Measurements from ENCODE around the gene PIP5K1C.

Gene PIP5K1C

DNA sequence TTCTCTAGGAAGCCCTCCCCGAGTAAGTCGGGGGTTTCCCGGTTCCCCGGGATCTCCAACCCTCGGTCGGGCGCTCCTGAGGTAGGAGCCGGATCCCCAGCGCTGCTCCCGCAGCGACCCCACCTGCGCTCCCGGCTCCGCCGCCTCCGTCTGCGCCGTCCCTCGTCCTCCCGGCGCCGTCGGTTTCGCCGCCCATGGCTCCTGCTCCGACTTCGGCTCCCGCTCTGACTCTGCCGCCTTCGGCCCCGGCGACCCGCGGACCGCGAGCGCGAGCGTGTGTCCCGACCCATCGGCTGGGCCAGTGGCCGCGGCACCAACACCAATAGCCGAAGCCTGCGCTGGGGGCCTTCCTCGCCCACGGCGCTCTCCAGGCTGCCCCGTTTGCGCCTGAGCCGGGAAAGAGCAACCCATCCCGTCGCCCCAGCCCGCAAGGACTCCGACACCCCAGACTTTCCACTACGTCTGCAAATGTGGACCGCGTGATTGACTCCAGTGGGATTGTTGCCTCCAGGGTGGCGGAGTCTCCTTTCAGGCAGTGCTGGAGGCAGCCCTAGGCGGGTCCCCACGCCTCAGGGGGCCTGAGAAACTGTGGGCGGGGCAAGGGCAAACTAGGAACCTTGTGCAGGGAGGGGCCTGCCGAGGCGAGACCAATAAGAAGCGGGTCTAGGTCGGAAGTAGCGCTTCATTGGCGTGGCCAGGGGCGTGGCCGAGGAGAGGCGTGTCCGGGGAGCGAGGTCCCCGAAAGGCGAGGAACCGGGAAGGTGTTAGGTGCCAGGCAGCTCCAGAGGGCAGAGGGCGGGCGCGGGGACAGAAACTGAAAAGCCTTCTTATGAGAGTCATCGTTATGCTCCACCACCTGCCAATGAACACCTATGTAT lies 73.6 kb downstream of the PIP5K1C start, which contains the start of gene CACTIN:
TSS of gene CACTIN (minus strand) at position 318 of the 878 bp plus-strand sequence. CDS start at position 290, 28 bp downstream.
- peak; percentile 96 for DNase-seq (ENCODE audit: low read depth)

DNA sequence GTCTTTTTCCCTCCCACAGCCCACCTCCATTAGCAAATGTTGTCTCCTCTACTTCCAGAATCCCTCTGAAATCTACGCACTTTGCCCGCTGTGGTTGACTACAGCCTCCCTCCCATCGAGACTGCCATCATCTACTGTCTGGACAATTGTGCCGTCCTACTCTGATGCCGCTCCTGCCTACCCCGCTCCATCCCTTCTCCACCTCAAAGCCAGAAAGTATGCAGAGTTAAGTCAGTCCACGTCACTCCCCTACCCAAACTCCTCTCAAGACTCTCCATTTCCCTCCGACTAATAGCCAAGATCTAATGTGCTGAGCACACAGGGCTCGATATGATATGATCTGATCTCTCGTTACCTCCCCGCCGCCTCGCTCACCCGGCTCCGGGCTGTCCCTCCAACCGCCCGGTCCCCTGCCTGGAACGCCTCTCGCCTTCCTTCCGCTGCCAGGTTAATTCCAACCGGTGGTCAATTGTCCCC lies 74.2 kb downstream of the PIP5K1C start:
- DNase-seq (ENCODE audit: low read depth): no peak

DNA sequence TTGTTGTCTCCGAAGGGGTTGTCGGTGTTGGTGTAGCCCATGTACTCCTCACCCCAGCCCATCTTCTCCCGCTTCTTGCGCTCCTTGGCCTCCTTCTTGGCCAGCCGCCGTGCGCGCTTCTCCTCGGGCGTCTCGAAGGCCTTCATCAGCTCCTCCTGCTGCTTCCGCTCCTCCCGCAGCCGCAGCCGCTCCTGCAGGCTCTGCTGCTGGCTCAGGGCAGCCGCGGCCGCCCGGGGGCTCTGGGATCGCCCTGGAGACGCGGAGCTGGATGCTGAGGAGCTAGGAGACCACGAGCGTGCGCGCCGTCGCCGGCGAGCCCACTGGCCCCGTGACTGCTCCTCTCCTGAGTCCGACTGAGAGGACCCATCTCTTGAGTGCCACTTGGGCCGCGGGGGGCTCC lies 76.6 kb downstream of the PIP5K1C start:
- DNase-seq (ENCODE audit: low read depth): no peak

DNA sequence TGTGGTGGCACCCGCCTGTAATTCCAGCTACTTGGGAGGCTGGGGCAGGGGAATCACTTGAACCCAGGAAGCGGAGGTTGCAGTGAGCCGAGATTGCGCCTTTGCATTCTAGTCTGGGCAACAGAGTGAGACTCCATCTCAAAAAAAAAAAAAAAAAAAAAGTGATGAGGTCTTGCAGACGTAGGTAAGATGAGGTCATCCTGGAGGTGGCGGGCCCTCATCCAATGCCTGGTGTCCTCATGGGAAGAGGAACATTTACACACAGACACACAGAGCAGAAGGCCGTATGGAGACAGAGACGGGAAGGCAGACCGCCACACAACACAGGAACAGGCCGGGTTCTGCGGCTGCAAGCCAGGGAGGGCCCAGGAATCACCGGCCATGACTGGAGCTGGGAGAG lies 78.0 kb downstream of the PIP5K1C start:
- no peak for DNase-seq (ENCODE audit: low read depth)

DNA sequence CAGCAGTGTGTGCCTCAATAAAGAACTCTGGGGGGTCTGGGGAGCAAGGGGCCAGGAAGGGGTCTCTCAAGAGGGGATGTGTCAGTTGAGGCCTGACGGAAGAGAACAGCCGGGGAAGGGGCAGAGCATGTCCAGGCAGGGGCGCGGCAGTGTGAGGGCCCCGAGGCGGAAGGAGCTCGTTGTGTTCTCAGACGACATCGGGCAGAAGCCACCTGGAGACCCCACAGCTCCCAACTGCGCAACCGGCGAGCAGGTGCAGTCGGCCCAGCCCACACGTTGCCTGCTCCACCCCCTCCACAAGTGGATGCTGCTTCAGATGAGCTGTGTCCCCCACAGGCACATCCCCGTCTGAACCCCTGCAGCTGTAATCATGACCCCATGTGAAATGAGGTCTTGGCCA lies 78.6 kb downstream of the PIP5K1C start:
- no peak for DNase-seq (ENCODE audit: low read depth)

DNA sequence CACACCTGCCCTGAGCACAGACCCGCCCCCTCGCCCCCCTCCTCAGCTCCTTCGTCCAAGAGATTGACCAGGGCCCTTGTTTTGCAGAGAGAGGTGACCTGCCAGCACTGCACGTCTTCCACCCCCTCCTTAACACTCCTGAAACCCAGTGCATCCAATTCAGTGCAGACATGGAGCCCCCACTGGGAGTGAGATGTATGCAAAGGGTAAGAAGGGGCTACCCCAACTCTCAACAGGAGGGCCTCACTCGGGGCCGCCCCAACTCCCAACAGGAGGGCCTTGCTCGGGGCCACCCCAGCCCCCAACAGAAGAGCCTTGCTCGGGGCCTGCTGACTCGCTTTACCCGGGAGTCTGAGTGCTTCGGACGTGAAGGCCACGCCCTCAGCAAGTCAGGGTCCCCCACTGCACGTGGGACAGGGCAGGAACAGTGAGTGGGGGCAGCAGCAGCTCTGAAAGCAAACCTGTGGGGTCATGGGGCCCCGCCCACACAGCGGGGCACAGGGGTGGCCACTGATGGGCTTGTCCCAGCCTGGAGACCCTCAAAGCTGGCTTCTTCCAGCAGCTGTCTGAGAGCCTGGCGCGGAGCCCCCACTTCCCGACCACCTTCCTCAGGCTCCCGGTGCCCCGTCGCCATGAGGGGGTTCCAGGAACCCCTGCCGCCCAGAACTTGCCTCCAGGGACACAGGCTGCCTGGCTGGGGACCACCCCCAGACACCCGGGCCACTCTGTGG lies 79.3 kb downstream of the PIP5K1C start:
- no peak for DNase-seq (ENCODE audit: low read depth)

DNA sequence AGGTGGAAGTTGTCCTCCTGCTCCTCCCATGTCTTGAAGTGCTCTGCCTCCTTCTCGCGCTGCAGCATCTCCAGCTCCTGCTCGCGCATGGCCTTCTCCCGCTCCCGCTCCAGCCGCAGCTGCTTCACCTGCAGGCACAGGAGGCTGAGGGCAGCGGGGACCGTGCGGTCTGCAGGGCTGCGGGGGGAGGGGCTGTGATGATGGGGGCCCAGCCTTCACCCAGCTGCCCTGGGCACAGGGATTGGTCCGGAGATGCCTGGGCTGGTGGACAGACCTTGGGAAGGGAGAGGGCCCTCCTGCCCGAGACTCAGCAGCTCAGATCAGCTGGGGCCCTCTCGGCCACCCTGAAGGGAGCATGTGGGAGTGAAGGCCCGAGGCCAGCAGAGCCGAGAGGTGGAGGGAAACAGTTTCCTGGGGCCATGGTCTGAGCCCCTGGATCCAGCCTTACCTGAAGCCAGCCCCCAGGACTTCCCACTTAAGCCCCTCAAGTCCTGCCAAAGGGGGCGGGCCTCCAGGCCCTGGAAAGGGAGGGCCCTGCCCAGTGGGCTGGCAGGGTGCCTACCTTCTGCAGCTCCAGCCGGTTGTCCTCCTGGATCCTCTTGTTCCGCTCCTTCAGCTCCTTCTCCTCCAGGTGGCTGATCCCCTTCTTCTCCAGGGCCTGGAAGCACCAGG lies 80.0 kb downstream of the PIP5K1C start:
- no peak for DNase-seq (ENCODE audit: low read depth)

DNA sequence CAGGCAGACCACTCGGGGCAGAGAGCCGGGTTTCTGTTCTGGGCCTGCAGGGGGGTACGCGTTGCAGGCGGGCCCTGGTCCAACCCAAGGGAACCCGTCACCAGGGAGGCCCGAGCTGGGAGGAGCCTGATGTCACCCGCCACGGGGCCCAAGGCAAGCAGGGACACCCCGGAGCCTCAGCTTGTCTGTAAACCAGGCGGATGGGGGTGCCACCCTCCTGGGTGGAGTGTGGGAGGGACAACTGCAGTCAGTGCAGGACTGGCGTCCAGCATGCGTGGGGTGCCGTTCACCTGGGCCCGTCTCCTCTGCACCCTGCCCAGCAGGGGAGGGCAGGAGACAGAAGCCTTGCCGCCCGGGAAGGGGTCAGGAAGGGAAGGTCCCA lies 80.6 kb downstream of the PIP5K1C start:
- no peak for DNase-seq (ENCODE audit: low read depth)

DNA sequence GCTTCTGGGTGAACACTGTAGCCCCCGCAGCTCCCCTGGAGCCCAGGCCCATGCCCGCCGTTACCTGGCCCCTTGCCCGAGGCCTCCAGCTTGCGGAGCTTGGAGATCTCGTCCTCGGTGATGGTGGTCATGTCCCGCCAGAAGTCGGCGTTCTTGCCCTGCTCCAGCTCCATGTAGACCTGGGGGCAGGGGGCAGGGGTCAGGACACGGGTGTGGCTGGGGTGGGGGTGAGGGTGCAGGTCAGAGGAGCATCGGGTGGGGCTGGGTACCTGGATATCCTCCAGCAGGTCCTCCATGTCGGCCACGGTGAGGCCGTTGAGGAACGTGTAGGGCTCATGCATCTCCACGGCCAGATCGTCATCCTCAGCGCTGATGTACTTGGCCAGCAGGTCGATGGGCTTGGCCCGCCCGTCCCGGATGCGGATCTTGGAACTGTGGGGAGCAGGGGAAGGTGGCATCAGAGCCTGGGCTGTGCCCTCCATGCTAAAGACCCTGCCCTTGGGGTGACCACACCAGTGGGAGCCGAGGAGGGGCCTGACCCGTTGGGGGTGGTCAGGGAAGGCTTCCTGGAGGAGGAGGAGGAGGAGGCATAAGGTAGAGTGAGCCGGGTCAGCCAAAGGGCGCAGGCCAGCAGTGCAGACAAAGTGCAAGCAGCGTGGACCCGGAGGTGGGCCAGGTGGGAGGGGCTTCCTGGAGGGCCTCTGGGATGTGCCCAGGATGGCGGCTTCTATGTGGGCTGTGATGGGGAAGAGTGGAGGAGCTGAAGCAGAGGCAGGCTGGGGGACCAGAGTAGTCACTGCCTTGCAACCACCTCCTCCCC lies 81.2 kb downstream of the PIP5K1C start:
- no peak for DNase-seq (ENCODE audit: low read depth)

DNA sequence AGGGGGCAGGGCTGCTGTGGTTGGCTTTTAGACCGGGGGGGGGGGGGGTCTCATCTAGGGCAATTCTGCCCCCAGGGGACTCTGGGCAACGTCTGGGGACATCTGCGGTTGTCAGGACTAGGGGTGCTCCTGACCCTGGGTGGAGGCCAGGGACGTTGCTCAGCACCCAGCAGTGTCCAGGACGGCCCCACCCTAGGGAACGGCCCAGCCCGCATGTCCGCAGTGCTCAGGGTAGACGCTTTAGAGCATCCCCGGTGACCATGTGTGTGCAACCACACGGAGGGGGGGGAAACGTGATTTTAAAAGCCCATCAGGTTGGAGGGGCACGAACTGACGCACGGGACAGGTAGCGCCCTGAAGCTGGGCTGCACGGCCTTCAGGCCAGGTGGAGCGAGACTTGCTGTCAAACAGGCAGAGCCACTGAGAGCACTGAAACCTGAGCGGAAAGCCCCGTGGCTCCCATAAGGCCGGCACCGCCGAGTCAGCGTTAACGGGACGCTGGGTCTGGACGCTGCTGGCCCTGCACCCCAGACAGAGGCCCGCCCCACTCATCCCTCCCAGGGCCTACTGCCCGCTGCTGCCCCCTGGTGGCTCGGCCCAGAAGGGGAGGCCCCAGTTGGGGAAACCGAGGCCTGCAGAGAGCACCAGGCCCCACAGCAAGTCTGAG lies 82.0 kb downstream of the PIP5K1C start:
- peak; percentile 28 for DNase-seq (ENCODE audit: low read depth)

DNA sequence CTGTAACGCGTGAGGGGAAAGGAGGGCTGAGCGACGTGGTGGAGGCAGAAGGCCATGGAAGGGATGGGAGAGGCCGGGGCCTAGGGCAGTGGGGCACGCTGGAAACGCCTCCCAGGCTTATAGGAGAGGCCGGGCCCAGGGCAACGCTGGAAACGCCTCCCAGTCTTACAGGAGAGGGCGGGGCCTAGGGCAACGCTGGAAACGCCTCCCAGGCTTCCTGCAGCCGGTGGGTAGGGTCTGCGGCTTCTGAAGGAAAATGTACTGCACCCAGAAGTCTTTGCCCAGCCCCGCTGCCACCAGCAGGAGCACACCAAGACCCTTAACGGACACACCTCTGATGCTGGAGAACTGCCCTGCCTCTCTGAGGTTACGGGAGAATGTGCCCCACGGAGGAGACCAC lies 82.8 kb downstream of the PIP5K1C start:
- no peak for DNase-seq (ENCODE audit: low read depth)

DNA sequence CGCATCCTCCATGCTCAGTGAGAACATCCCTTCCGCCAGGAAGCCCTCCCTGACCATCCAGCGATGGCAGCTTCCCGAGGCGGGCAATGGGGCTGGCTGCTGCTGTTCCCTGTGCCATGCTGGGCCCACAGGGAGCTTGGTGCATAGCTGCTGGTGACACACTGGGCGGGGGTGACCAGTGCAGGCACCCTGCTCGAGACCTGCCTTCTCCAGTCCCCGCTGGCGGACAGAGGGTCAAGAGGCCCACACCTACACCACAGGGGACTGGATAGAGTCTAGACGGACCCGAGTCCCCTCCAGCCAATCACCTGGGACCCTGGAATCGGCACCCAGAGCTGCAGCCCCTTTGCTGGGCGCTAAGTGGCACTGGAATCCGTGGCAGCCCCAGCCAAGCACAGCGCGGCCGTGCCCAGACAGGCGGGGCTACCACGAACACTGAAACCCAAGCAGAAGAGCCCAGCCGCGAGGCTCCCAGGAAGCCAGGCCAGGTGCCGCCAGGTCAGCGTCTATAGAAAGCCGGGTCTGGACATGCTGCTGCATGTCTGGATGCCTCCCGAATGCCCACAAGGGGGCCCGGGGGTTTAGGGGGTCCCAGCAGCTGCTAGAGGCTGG lies 84.6 kb downstream of the PIP5K1C start:
- no peak for DNase-seq (ENCODE audit: low read depth)

DNA sequence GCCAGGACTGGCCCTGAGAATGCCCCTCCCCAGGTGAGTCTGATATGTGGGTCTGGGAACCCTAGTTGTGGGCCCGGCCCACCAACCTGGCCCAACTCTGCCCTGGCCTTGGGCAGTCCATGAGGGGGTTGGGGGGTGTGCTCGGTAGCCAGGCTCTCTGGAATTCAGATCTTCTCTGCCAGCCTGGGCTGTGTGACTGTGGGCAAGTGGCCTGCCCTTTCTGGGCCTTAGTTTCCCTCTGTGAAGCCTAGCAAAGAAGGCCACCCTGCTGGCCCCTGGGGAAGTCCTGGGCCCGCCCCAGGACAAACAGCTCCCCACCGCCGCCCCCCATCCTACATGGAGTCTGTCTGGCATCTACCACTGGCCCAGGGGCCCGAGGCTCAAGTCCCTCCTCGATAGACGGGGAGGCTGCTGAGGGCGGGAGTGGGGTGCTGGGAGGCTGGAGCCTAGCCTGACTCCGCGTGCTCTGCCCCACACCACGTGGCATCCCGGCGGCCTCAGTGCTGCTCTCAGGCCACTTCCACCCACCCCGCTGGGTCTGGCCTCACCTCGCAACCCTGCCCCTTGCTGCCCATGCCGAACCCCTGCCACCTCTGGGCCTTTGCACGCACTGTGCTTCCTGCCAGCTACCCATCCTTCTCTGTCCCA lies 85.3 kb downstream of the PIP5K1C start:
- no peak for DNase-seq (ENCODE audit: low read depth)

DNA sequence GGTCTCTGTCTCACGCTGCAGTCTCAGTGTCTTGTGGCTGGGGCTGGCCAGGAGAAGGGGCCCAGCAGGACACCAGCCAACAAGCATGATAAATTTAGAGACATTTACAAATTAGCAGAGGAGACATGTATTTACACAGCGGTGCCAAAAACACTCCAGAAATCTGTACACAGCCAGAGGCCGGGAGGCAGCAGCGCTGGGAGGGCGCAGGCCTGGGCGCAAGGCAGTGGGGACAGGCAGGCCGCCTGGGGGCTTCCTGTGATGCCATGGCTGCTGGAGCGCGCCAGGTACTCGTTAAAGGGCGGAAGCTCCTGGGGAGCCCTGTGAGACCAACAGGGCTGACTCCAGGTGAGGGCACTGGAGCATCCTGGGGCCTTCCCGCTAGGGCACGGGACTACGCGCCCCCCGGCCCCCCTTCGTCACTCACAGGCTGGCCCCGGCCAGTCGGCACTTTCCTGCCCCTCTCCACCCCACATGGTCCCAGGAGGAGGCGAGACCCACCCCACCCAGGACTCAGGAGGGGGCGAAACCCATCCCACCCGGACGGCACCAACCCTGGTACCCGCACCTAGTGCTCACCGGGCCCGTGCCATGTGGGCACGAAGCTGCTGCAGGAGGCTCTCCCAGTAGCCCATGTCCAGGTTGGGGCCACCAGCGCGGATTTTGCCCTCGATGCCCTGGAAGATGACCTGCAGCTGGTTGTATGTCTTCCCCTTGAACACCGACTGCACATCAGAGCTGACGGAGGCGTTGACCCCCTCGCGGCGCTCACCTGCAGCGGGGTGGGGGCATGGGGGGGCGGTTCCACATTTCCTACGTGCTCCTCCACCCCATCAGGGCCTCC lies 86.2 kb downstream of the PIP5K1C start:
- DNase-seq (ENCODE audit: low read depth): no peak

DNA sequence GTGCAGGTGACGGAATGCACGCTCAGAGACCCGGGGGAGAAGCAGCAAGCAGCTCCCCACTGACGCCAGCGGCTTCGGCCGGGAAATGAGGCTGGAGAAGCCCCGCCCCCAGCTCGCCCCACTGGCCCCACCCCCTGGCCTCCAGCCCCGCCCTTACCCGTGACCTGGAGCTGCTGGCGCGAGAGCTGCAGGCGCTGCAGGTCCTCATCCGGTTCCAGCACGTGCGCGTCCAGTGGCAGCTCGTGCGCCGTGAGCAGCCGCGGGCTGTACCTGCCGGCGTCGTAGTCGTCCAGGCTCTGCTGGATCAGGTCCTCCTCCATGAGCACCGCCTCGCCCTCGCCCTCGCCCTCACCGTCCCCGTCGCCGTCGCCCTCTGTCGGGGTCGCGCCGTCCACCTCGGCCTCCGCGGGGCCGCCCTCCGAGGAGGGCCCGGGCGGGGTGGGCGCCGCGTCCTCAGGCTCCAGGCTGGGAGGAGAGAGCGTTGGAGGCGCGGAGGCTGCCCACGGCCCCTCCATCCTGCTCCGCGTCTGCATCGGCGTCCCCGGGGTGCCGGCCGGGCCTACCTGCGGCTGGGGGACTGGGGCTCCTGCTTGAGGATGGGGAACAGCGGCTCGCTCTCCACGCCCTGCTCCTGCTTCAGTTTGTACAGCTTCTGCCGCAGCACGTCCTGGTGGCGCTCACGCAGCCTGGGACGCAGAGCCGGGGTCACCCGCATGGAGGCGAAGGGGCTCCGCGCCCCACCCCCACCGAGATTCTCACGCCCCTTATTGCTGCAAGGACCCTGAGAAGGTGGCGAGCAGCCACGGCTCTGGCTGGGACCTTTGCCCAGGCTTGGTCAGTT lies 87.1 kb downstream of the PIP5K1C start:
- no peak for DNase-seq (ENCODE audit: low read depth)

DNA sequence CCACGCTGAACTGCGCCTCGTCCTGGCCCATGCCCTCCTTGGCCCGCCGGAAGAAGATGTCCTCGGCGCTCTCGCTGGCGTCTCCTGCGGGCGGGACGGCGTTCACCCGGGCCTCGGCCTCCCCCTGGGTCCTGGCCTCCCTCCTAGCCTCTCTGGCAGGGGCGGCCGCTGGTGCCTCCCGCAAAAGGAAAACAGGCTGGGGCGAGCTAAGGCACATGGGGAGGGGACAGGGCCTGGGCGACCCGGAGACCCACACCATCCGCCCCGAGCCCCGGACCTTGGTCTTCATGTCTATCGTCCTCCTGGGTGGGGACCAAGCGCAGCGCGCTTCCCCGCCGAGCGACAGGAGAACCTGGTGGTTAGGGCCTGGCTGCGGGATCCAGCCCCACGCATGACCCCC lies 87.9 kb downstream of the PIP5K1C start:
- DNase-seq (ENCODE audit: low read depth): no peak

DNA sequence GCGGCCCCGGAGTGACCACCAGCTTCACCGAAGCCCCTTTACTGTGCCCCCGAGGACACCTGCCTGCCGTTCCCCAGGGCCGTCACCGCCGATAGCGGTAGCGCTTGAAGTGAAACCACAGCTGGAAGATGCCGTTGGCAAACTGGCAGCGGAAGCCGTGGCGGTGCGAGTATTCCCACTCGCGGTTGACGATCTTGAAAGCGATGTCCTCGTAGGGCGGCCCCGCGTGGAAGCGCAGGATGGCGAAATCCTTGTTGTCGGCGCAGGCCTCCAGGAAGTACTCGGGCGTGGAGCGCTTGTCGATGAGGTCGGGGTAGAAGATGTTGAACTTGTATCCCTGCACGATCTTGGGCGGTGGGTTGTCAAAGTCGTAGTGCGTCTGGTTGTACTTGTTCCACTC lies 88.4 kb downstream of the PIP5K1C start:
- DNase-seq (ENCODE audit: low read depth): no peak
